Smooth muscle cell (in vitro differentiated cells): ENCODE measurements around the gene NAT10. TPM values are rescaled to one million over a fixed set of nuclear protein-coding genes. Genes with fewer than 3 reads are reported as not detected.

Source experiments
- DNase-seq: peaks from one replicate; lab custom pipeline; 2025; ENCODE audit not compliant: unreplicated experiment; lab: John Stamatoyannopoulos, UW
- H2AFZ ChIP-seq: fragments of 200-600 bp; sonication (generic); 2 replicates; pipeline ENCODE4 v1.6.0; 2016; ENCODE audit warnings: antibody characterized with exemption, low read depth, mild to moderate bottlenecking
- H3F3A ChIP-seq: fragments of 200-600 bp; sonication (generic); 2 replicates; pipeline ENCODE4 v1.6.0; 2017; ENCODE audit warnings: antibody characterized with exemption, low read depth
- H3K27ac ChIP-seq: fragments of 200-600 bp; sonication (generic); 2 replicates; pipeline ENCODE4 v1.5.1; 2016; ENCODE audit warnings: low read depth, mild to moderate bottlenecking
- H3K27me3 ChIP-seq: fragments of 200-600 bp; sonication (generic); 2 replicates; pipeline ENCODE4 v1.6.1; 2016; ENCODE audit warnings: low read depth, mild to moderate bottlenecking
- H3K36me3 ChIP-seq: fragments of 200-600 bp; sonication (generic); 2 replicates; pipeline ENCODE4 v1.5.1; 2016; ENCODE audit warnings: low read depth
- H3K4me1 ChIP-seq: fragments of 200-600 bp; sonication (generic); 2 replicates; pipeline ENCODE4 v1.5.1; 2016; ENCODE audit warnings: low read depth
- H3K4me2 ChIP-seq: fragments of 200-600 bp; sonication (generic); 2 replicates; pipeline ENCODE4 v1.6.0; 2016; ENCODE audit warnings: mild to moderate bottlenecking
- H3K4me3 ChIP-seq: fragments of 200-600 bp; sonication (generic); 2 replicates; pipeline ENCODE4 v1.5.1; 2016; ENCODE audit warnings: mild to moderate bottlenecking
- H3K79me2 ChIP-seq: fragments of 200-600 bp; sonication (generic); 2 replicates; pipeline ENCODE4 v1.6.0; 2016; ENCODE audit warnings: low read depth, mild to moderate bottlenecking
- H3K9ac ChIP-seq: fragments of 200-600 bp; sonication (generic); 2 replicates; pipeline ENCODE4 v1.6.0; 2016; ENCODE audit warnings: low read depth
- H3K9me3 ChIP-seq: fragments of 200-600 bp; sonication (generic); replicated peaks from 2 replicates; pipeline ENCODE4 v1.5.1; 2016; ENCODE audit warnings: low read depth
- H4K20me1 ChIP-seq: fragments of 200-600 bp; sonication (generic); 2 replicates; pipeline ENCODE4 v1.6.0; 2016; ENCODE audit warnings: low read depth
- CTCF ChIP-seq: fragments of 200-600 bp; sonication (generic); IDR thresholded peaks from 2 replicates; pipeline ENCODE4 v1.5.1; 2017; ENCODE audit warnings: borderline replicate concordance, mild to moderate bottlenecking, antibody characterized with exemption; ENCODE audit not compliant: insufficient read depth, poor library complexity, severe bottlenecking
- WGBS: methylation state at CpG from one replicate; pipeline ENCODE4 v1.1.7; 2016; ENCODE audit warnings: low lambda C conversion rate; 5-methylcytosine and 5-hydroxymethylcytosine counted together
- polyA plus RNA-seq: library from polyadenylated mRNA; unstranded; fragments of >200 nt; fragmentation: Nextera tagmentation; extraction: Ambion mirVana; gene quantifications from 2 replicates; pipeline ENCODE4 v1.2.1, GENCODE V29; 2016
- total RNA-seq: library from RNA; depleted of rRNA; stranded (reverse); fragments of >200 nt; gene quantifications from 2 replicates; pipeline ENCODE4 v1.2.3, GENCODE V29; 2014

Gene NAT10
- total and polyA plus RNA-seq, 2 experiments from 2014 or later, result 16.4 to 20.9 TPM

- Histone ChIP-seq H4K20me1 (peaks cover 5% of the 10 kb centered on the region), H3K4me1 (no peaks in the 10 kb centered on the region), H3K27me3 (no peaks in the 10 kb centered on the region), H3K4me2 (no peak overlapping the region), H3K4me3 (no peak overlapping the region), H3K27ac (no peak overlapping the region), H3K36me3 (no peaks in the 10 kb centered on the region), H3F3A (no peaks in the 10 kb centered on the region), H3K9me3 (no peaks in the 10 kb centered on the region), H2AFZ (no peak overlapping the region), H3K79me2 (no peaks in the 10 kb centered on the region), H3K9ac (no peak overlapping the region)
- 97% methylated on average over 7 of the region's 7 CpGs for WGBS
- no peak for TF ChIP-seq CTCF
- no peak for DNase-seq
Observed at GRCh38 chr11:34162856-34163255, 57.4 kb downstream of the NAT10 start.

GRCh38 chr11:34165121-34165520 lies 59.7 kb downstream of the NAT10 start:
- no peak overlapping the region for H3K27ac ChIP-seq
- no peak for TF ChIP-seq CTCF
- DNase-seq, result no peak
- H3K36me3 ChIP-seq, result no peaks in the 10 kb centered on the region
- H3K9me3 ChIP-seq, result no peaks in the 10 kb centered on the region
- H4K20me1 ChIP-seq, result peaks cover 5% of the 10 kb centered on the region
- no peaks in the 10 kb centered on the region for H3K27me3 ChIP-seq
- no peaks in the 10 kb centered on the region for H3K4me1 ChIP-seq
- no peak overlapping the region for H3K9ac ChIP-seq
- H3K79me2 ChIP-seq, result no peaks in the 10 kb centered on the region
- no peak overlapping the region for H3K4me3 ChIP-seq
- H3F3A ChIP-seq, result no peaks in the 10 kb centered on the region
- no peak overlapping the region for H2AFZ ChIP-seq
- 92% methylated on average over 13 of the region's 13 CpGs for WGBS
- no peak overlapping the region for H3K4me2 ChIP-seq

DNA sequence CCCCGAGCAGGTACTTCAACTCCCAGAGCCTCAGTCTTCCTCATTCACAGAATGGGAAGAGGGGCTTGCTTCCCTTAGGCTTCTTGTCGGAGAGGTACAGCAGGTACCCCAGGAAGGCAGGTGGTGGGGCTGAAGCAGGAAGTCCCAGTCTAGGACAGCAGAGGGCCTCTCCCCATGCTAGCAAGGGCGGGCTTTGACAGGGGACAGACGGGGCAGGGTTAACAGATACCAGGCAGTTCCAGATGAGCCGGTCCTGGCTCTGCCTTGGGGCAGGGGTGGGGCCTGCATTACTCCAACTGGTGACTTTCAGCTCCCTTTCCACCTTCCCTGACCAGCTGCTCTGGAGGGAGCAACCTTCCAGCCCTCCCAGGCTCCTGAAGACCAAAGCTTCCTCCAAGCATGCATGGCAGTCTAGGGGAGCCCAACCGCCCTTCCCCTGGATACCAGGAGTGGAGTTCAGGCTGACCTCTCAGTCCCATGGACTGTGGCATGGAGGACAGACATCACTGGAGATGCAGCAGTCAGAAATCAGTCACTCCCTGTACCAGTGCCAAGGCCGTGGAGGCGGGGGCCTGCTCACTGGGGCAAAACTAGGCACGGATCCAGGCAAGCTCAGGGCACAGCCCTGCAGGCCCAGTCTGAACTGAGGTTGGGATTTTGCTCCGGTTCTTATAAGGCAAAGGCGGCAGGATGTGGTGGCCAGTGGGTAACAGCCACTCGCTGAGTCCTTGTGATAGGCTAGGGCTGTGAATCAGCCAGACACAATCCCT lies 60.5 kb downstream of the NAT10 start:
- Histone ChIP-seq H3K79me2 (no peaks in the 10 kb centered on the region), H2AFZ (no peak overlapping the region), H3K4me2 (no peak overlapping the region), H3K36me3 (no peaks in the 10 kb centered on the region), H3F3A (no peaks in the 10 kb centered on the region), H3K9ac (no peak overlapping the region), H3K9me3 (no peaks in the 10 kb centered on the region), H3K4me1 (no peaks in the 10 kb centered on the region), H3K4me3 (no peak overlapping the region), H3K27me3 (no peaks in the 10 kb centered on the region), H3K27ac (no peak overlapping the region), H4K20me1 (peaks cover 5% of the 10 kb centered on the region)
- DNase-seq, result no peak
- no peak for TF ChIP-seq CTCF
- 90% methylated on average over 12 of the region's 12 CpGs for WGBS
